Keratinocyte (primary cell): ENCODE results near the gene SLC37A1. TPM values are rescaled to one million over a fixed set of nuclear protein-coding genes. Genes with fewer than 3 reads are reported as not detected.

Source experiments
- DNase-seq: peaks from one replicate; pipeline ENCODE4 v3.0.0-alpha.2; 2011; ENCODE audit warnings: low read depth, missing footprints, low spot score
- FAIRE-seq: peaks from 2 replicates; lab custom pipeline; 2011; peaks lifted over from hg19 to GRCh38; lab: Jason Lieb, UNC
- H2AFZ ChIP-seq: 2 replicates; pipeline ENCODE4 v1.6.0; 2012; ENCODE audit warnings: low read length, control low read depth, inconsistent platforms; ENCODE audit not compliant: control insufficient read depth
- H3K27ac ChIP-seq: 2 replicates; pipeline ENCODE4 v1.5.1; 2011; ENCODE audit warnings: low read length; ENCODE audit not compliant: control insufficient read depth, insufficient read depth
- H3K27me3 ChIP-seq: 3 replicates; pipeline ENCODE4 v1.6.0; 2011; ENCODE audit warnings: low read length; ENCODE audit not compliant: control insufficient read depth, insufficient read depth; ENCODE audit errors: extremely low read depth
- H3K36me3 ChIP-seq, 2 experiments: 2 replicates in 1 of 2; 3 replicates in 1 of 2; pipeline ENCODE4 v1.5.1; 2011; ENCODE audit warnings: low read length in 2 of 2, mild to moderate bottlenecking in 1 of 2; ENCODE audit not compliant: control insufficient read depth in 2 of 2, insufficient read depth in 2 of 2; ENCODE audit errors: extremely low read depth in 1 of 2
- H3K4me1 ChIP-seq: 3 replicates; pipeline ENCODE4 v1.5.1; 2011; ENCODE audit warnings: low read length; ENCODE audit not compliant: control insufficient read depth, insufficient read depth; ENCODE audit errors: extremely low read depth
- H3K4me2 ChIP-seq: 3 replicates; pipeline ENCODE4 v1.6.0; 2011; ENCODE audit warnings: low read depth, low read length; ENCODE audit not compliant: control insufficient read depth, insufficient read depth; ENCODE audit errors: extremely low read depth
- H3K4me3 ChIP-seq, 3 experiments: fragments of 200-600 bp in 1 of 3; sonication (generic) in 1 of 3; 2 replicates in 2 of 3; 3 replicates in 1 of 3; pipeline ENCODE4 v1.5.1; 2011 to 2016; ENCODE audit warnings: low read length in 3 of 3, mild to moderate bottlenecking in 3 of 3, control low read depth in 2 of 3, inconsistent platforms in 1 of 3, low read depth in 1 of 3, mixed read lengths in 1 of 3, mixed run types in 1 of 3, moderate library complexity in 1 of 3; ENCODE audit not compliant: control insufficient read depth in 2 of 3, insufficient read depth in 2 of 3; ENCODE audit errors: extremely low read depth in 1 of 3
- H3K79me2 ChIP-seq: 2 replicates; pipeline ENCODE4 v1.6.0; 2012; ENCODE audit warnings: low read length; ENCODE audit not compliant: control insufficient read depth, insufficient read depth
- H3K9ac ChIP-seq: 3 replicates; pipeline ENCODE4 v1.6.0; 2011; ENCODE audit warnings: low read length; ENCODE audit not compliant: control insufficient read depth, insufficient read depth; ENCODE audit errors: extremely low read depth
- H3K9me1 ChIP-seq: 3 replicates; pipeline ENCODE4 v1.6.0; 2011; ENCODE audit warnings: low read length; ENCODE audit not compliant: control insufficient read depth, insufficient read depth; ENCODE audit errors: extremely low read depth
- H3K9me3 ChIP-seq: 2 replicates; pipeline ENCODE4 v1.5.1; 2012; ENCODE audit warnings: low read depth, low read length; ENCODE audit not compliant: control insufficient read depth
- H4K20me1 ChIP-seq: 3 replicates; pipeline ENCODE4 v1.6.0; 2011; ENCODE audit warnings: low read length; ENCODE audit not compliant: control insufficient read depth, insufficient read depth; ENCODE audit errors: extremely low read depth
- CTCF ChIP-seq, 3 experiments: IDR thresholded peaks in 1 of 3; conservative IDR thresholded peaks in 1 of 3; optimal IDR thresholded peaks in 1 of 3; 2 replicates in 2 of 3; 3 replicates in 1 of 3; pipeline versions ENCODE3 to v1.5.1; 2011; ENCODE audit warnings: low read length in 3 of 3, mild to moderate bottlenecking in 3 of 3, moderate library complexity in 2 of 3, control low read depth in 1 of 3, inconsistent platforms in 1 of 3; ENCODE audit not compliant: insufficient read depth in 2 of 3; ENCODE audit errors: extremely low read depth in 1 of 3
- EZH2 ChIP-seq: IDR thresholded peaks from one replicate; pipeline ENCODE4 v1.6.1; 2012; ENCODE audit warnings: inconsistent platforms, mild to moderate bottlenecking, low read length, moderate library complexity
- dilution Hi-C: fragments of 300-500 bp; cut with MboI; formaldehyde crosslinking; loops from one replicate; pipeline ENCODE4 v1.7.0; 2020; ENCODE audit warnings: low sequenced_read_pairs; ENCODE audit not compliant: extremely low pct_ligation_motif_present
- polyA plus RNA-seq, 5 experiments: library from polyadenylated mRNA; depleted of rRNA in 3 of 5; stranded (reverse) in 3 of 5; stranded (forward) in 1 of 5; unstranded in 1 of 5; fragments of >200 nt; gene quantifications; 1 replicate in 1 of 5; 2 replicates in 3 of 5; 3 replicates in 1 of 5; pipeline versions ENCODE4 v1.2.1 to v1.2.3, GENCODE V29; 2011 to 2012; ENCODE audit warnings: missing spikeins in 2 of 5, low read depth in 1 of 5, low replicate concordance in 1 of 5

Gene SLC37A1
- polyA plus RNA-seq, 1 donor (not counting 4 experiments of a cell fraction or from before 2014, with no cell fraction given): 4.1 TPM

- Histone ChIP-seq H3K4me2 (no peak overlapping the region), H3K9me1 (no peaks in the 10 kb centered on the region), H3K4me3 (no peak overlapping the region), H2AFZ (no peak overlapping the region), H3K27ac (no peak overlapping the region), H3K79me2 (no peaks in the 10 kb centered on the region), H3K9me3 (no peaks in the 10 kb centered on the region), H3K27me3 (no peaks in the 10 kb centered on the region), H3K4me1 (no peaks in the 10 kb centered on the region), H4K20me1 (peaks cover 3% of the 10 kb centered on the region), H3K9ac (no peak overlapping the region), H3K36me3 (peaks cover 4 to 7% of the 10 kb centered on the region in 2 experiments)
- TF ChIP-seq EZH2: no peak
- TF ChIP-seq CTCF (optimal IDR thresholded peaks at IDR 0.05 in 1 of 3, IDR thresholded peaks at IDR 0.05 in 1 of 3, conservative IDR thresholded peaks at IDR 0.05 in 1 of 3; ENCODE audit: extremely low read depth in 1 of 3, insufficient read depth in 2 of 3, low read length in 3 of 3): peak; percentile 15 to 50 (median 31)
- no peak for FAIRE-seq
- dilution Hi-C loops: no loop called here
- no peak for DNase-seq
Measured at GRCh38 chr21:42537106-42537742, 23.6 kb downstream of the SLC37A1 start.

GRCh38 chr21:42538479-42539275 is 25.0 kb downstream of the SLC37A1 start:
- Histone ChIP-seq H3K4me3 (no peak overlapping the region), H3K79me2 (no peaks in the 10 kb centered on the region), H3K9me3 (no peaks in the 10 kb centered on the region), H3K4me2 (no peak overlapping the region), H3K9ac (no peak overlapping the region), H3K27ac (no peak overlapping the region), H4K20me1 (peaks cover 3% of the 10 kb centered on the region), H3K9me1 (no peaks in the 10 kb centered on the region), H2AFZ (no peak overlapping the region), H3K36me3 (peaks cover 4 to 7% of the 10 kb centered on the region in 2 experiments), H3K4me1 (no peaks in the 10 kb centered on the region), H3K27me3 (no peaks in the 10 kb centered on the region)
- FAIRE-seq (no peak), DNase-seq (no peak)
- TF ChIP-seq CTCF (optimal IDR thresholded peaks at IDR 0.05 in 1 of 3, IDR thresholded peaks at IDR 0.05 in 1 of 3, conservative IDR thresholded peaks at IDR 0.05 in 1 of 3; ENCODE audit: extremely low read depth in 1 of 3, insufficient read depth in 2 of 3, low read length in 3 of 3) (no peak), EZH2 (no peak)
- dilution Hi-C loops: no loop called here
